Vagina (tissue), 2 donors: ENCODE results near the gene COL4A5.

ENCODE experiments used
- CTCF ChIP-seq, 3 experiments: fragments of 450-650 bp in 2 of 3; fragments of 200-600 bp in 1 of 3; sonication (generic) in 1 of 3; IDR thresholded peaks; one replicate each; pipeline ENCODE4 v1.5.1; 2017 to 2019; ENCODE audit warnings: antibody characterized with exemption in 3 of 3, mild to moderate bottlenecking in 2 of 3, moderate library complexity in 2 of 3
- POLR2A ChIP-seq, 2 donors: fragments of 450-650 bp; IDR thresholded peaks; one replicate each; pipeline ENCODE4 v1.6.1; 2017; ENCODE audit warnings: antibody characterized with exemption in 2 of 2, mild to moderate bottlenecking in 2 of 2, moderate library complexity in 2 of 2

- TF ChIP-seq CTCF (IDR thresholded peaks at IDR 0.05) (no peak), POLR2A (IDR thresholded peaks at IDR 0.05) (no peak)
These were observed 23.7 kb upstream of the COL4A5 start for GRCh38 chrX:108415891-108416290.
